ENCODE results near the gene CCNK.

The CCNK gene

DNA sequence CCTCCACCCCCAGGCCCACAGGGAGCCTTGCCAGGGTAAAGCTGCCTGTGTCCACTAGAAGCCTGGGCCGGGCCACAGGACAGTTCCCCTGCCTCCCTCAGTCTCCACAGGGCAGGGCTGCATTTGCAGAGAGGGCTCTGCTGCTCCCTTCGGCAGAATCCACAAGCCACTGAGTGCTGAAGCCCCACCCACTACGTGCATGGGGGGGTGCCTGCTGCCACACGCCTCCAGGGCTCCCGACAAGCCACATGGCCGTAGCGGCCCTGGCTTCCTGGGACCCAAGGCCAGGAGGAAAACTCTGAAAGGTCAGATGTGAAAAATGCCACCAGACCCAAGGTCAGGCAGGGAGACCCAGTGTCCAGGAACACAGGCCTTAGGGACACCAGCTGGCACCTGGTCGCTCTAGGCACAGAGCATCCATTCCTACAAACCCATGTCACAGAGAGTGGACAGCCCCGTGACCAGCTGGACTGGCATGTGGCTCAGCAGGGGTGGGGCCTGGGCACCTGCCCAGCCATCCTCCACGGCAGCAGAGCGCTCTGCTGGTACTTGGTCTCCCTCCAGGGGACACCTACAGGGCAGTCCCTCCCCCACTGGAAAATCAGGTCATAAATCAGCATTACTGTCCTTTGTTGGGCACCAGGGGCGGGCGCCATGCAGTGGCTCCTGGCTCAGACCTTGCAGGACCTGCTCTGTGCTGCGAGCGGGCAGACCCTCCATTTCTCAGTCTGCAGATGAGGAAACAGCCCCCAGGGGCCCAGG, 79.9 kb downstream of the CCNK start:
- TF ChIP-seq, protein P1, sequence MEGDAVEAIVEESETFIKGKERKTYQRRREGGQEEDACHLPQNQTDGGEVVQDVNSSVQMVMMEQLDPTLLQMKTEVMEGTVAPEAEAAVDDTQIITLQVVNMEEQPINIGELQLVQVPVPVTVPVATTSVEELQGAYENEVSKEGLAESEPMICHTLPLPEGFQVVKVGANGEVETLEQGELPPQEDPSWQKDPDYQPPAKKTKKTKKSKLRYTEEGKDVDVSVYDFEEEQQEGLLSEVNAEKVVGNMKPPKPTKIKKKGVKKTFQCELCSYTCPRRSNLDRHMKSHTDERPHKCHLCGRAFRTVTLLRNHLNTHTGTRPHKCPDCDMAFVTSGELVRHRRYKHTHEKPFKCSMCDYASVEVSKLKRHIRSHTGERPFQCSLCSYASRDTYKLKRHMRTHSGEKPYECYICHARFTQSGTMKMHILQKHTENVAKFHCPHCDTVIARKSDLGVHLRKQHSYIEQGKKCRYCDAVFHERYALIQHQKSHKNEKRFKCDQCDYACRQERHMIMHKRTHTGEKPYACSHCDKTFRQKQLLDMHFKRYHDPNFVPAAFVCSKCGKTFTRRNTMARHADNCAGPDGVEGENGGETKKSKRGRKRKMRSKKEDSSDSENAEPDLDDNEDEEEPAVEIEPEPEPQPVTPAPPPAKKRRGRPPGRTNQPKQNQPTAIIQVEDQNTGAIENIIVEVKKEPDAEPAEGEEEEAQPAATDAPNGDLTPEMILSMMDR (IDR thresholded peaks at IDR 0.05; ENCODE audit: low read depth, low read length, poor library complexity, severe bottlenecking) = no peak
- TF ChIP-seq EZH2phosphoT487 (IDR thresholded peaks at IDR 0.05; ENCODE audit: borderline replicate concordance, low read length) = no peak
- no peaks in the 10 kb centered on the region for H3K79me2 ChIP-seq (ENCODE audit: control insufficient read depth, low read length)
- H3K27ac ChIP-seq (ENCODE audit: low read depth, low read length) = no peak overlapping the region
- H4K20me1 ChIP-seq (ENCODE audit: control insufficient read depth, insufficient read depth, low read depth, low read length) = no peaks in the 10 kb centered on the region
- H3K4me3 ChIP-seq (ENCODE audit: low read length) = no peak overlapping the region
- H3K36me3 ChIP-seq (ENCODE audit: control insufficient read depth, low read length) = no peaks in the 10 kb centered on the region
- no peaks in the 10 kb centered on the region for H3K9me3 ChIP-seq (ENCODE audit: control insufficient read depth, insufficient read depth, low read length)
- no peaks in the 10 kb centered on the region for H3K9me2 ChIP-seq (replicated peaks; ENCODE audit: control insufficient read depth, low read length)
- no peaks in the 10 kb centered on the region for H3F3A ChIP-seq (ENCODE audit: control insufficient read depth, insufficient read depth)
- H3K4me2 ChIP-seq (ENCODE audit: low read length) = no peak overlapping the region
- no peaks in the 10 kb centered on the region for H3K27me3 ChIP-seq (ENCODE audit: control insufficient read depth, low read length)
- no peaks in the 10 kb centered on the region for H3K4me1 ChIP-seq (ENCODE audit: control insufficient read depth, low read length)

DNA sequence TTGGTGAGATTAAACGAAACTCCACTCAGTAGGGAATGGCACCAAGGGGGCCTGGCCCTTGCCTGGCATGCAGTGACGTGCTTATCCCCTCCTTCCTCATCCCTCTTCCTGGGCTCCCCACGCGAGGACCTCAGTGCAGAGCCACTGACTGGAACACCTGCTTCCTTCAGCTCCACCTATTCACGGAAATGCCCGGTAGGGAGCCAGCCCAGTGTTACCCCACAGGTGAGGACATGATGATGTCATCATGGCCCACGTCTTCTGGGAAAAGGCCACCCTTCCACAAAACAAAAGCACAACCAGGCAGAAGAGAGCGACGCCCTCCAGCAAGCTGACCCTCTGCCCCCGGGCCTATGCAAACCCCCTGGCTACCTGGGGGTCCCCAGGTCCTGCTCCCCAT, 80.7 kb downstream of the CCNK start:
- H3K4me3 ChIP-seq (ENCODE audit: low read length) = no peak overlapping the region
- H3K36me3 ChIP-seq (ENCODE audit: control insufficient read depth, low read length) = no peaks in the 10 kb centered on the region
- no peaks in the 10 kb centered on the region for H3K27me3 ChIP-seq (ENCODE audit: control insufficient read depth, low read length)
- no peaks in the 10 kb centered on the region for H4K20me1 ChIP-seq (ENCODE audit: control insufficient read depth, insufficient read depth, low read depth, low read length)
- H3K9me2 ChIP-seq (replicated peaks; ENCODE audit: control insufficient read depth, low read length) = no peaks in the 10 kb centered on the region
- H3K4me2 ChIP-seq (ENCODE audit: low read length) = no peak overlapping the region
- H3K9me3 ChIP-seq (ENCODE audit: control insufficient read depth, insufficient read depth, low read length) = no peaks in the 10 kb centered on the region
- no peak overlapping the region for H3K27ac ChIP-seq (ENCODE audit: low read depth, low read length)
- no peaks in the 10 kb centered on the region for H3F3A ChIP-seq (ENCODE audit: control insufficient read depth, insufficient read depth)
- no peaks in the 10 kb centered on the region for H3K79me2 ChIP-seq (ENCODE audit: control insufficient read depth, low read length)
- no peak for TF ChIP-seq EZH2phosphoT487 (IDR thresholded peaks at IDR 0.05; ENCODE audit: borderline replicate concordance, low read length)
- TF ChIP-seq, protein P1 (IDR thresholded peaks at IDR 0.05; ENCODE audit: low read depth, low read length, poor library complexity, severe bottlenecking) = no peak
- no peaks in the 10 kb centered on the region for H3K4me1 ChIP-seq (ENCODE audit: control insufficient read depth, low read length)
